Stimulated activated CD8-positive, alpha-beta memory T cell treated with anti-CD3 and anti-CD28 coated beads, Interleukin-7, amount 100 ng/mL, for 1 hour (primary cell): ENCODE data around the gene NEU3.
A peak's percentile ranks its signal among the peaks of the same experiment; 100 is the strongest.
"Not testable (repeated sequence)": the region's sequence is repeated elsewhere in the genome, so short reads cannot be mapped to it uniquely, and the experiment has no call there.

Experiments used
- DNase-seq, 2 donors: peaks; one replicate each; pipeline ENCODE4 v3.0.0-alpha.2; 2020; ENCODE audit warnings: low read depth in 2 of 2

The NEU3 gene

GRCh38 chr11:75029836-75030631 is 41.3 kb downstream of the NEU3 start:
- no peak for DNase-seq

- DNase-seq: no peak
Measured at GRCh38 chr11:75031224-75031753, 42.6 kb downstream of the NEU3 start.

DNA sequence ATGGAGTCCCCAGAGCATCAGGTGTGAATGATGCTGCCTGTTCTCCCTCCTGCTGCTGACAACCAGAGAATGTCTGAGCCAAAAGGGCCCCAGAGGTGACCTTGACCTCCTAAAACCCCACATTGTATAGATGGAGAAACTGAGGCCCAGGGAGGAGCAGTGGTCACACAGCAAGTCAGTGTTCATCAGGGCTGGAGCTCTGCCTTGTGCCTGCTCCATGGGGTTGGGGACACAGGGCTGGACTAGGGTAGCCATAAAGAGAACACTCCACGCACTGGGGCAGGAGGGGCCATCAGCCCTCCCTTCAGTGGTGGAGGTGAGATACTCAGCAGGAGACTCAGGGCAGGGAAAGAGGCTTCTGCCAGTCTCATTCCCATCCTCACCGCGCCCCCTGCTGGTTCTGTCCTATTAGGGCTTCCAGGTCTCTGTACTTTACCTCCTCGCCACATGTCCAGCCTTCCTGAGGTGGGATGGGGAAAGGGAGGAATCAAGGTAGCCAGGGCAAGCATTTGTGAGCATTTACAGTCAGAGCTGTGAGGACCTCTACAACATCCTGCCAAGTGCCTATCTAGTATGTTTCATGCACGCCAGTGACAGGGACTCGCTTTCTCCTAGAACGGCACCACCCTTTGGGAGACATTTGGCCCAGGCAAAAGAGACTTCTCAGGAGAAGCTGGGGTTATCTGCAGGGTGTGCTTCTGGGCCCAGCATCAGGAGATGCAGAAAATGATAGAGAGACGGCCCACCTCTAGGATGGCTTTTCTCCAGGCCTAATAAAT is 43.2 kb downstream of the NEU3 start:
- DNase-seq: peak in 1 of 2 donors; percentile 40

GRCh38 chr11:75032550-75032935 is 43.8 kb downstream of the NEU3 start:
- no peak for DNase-seq

DNA sequence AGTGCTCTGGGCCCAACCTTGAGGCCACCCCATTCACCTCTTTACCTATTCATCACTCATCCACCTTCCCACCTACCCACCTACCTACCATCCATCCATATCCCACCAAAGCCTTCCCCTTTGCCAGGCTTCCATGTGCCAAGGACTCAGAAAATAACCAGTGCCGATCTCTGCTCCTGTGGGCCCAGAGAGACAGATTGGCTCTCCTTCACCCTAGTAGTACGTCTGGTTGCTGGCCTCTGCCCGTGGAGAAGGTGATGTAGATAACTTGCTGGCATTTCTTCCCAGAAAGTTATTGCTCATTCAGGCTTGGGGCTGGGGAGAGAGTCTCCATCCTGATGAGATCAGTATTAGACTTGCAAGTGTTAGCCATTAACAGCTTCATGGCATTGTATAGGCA is 45.2 kb downstream of the NEU3 start:
- DNase-seq: no peak

DNA sequence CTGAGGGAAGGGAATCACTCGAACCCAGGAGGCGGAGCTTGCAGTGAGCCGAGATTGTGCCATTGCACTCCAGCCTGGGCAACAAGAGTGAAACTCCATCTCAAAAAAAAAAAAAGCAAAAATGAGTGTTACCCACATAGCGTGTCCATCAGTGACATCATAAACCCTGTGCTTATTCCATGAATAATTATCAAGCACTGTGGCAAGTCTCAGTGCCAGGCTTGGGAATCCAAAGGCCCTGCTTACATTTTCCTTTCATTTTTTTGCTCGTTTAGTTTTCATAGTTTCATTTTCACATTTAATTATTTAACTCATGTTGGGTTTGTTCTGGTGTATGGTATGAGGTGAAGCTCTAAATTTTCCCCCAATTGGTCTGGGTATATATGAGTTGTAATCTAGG is 46.5 kb downstream of the NEU3 start:
- DNase-seq: no peak

GRCh38 chr11:75035911-75036565 is 47.3 kb downstream of the NEU3 start:
- no peak for DNase-seq

GRCh38 chr11:75040167-75040770 is 51.5 kb downstream of the NEU3 start:
- no peak for DNase-seq

- DNase-seq: no peak
Measured at GRCh38 chr11:75041263-75041662, 52.5 kb downstream of the NEU3 start.

- not testable (repeated sequence) for DNase-seq
Measured at GRCh38 chr11:75041821-75042220, 53.1 kb downstream of the NEU3 start.

DNA sequence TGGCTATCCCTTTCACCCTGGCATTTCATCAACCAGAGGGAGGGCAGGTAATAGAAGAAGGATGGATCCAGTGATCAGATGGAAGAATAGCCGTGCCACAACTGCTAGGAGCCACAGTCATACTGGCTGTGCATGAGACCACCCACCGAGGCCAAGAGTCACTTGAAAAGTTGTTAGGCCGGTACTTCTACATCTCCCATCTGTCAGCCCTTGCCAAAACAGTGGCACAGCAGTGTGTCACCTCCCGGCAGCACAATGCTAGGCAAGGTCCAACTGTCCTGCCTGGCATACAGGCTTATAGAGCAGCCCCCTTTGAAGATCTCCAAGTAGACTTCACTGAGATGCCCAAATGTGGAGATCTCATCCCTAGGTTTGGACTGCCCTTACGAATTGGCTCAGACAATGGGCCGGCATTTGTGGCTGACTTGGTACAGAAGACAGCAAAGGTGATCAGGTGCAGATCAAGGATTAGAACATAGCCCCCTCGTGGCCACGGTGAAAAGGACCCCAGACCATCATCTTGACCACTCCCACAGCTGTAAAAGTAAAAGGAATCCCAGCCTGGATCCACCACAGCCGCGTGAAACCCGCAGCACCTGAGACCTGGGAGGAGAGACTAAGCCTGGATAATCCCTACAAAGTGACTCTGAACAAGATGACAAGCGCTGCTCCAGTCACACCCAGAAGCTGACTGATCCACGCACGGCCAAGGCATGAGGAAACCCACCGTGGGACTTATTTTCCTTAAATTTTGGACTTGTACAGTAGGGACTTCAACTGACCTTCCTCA is 55.8 kb downstream of the NEU3 start:
- DNase-seq: not testable (repeated sequence)

GRCh38 chr11:75046668-75047067 is 57.9 kb downstream of the NEU3 start:
- DNase-seq: not testable (repeated sequence)

DNA sequence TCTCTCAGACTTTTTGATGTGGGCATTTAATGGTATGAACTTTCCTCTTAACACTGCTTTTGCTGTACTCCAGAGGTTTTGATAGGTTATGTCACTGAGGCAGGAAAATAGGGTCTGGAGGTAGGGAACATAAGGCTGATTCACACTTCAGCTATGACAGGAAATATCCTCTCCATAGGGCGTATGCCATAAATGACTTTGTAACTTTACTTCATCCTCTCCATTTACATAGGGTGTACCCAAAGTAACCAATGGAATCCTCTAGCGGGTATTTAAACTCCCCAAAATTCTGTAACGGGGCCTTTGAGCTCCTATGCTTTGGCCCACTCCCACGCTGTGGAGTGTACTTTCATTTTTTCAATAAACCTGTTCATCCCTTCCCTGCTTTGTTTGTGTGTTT is 58.5 kb downstream of the NEU3 start:
- DNase-seq: no peak

GRCh38 chr11:75049501-75050266 is 61.0 kb downstream of the NEU3 start:
- not testable (repeated sequence) for DNase-seq

DNA sequence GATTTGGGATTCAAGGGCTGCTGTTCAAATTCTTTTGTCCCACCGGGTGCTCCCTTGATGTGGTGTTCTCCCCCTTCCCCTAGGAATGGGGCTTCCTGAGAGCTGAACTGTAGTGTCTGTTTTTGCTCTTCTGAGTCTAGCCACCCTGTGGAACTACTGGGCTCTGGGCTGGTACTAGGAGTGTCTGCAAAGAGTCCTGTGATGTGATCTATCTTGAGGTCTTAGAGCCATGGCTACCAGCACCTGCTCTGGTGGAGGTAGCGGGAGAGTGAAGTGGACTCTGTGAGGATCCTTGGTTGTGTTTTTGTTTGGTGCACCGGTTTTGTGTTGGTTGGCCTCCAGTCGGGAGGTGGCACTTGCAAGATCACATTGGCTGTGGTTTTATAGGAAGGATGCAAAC is 61.8 kb downstream of the NEU3 start:
- no peak for DNase-seq

DNA sequence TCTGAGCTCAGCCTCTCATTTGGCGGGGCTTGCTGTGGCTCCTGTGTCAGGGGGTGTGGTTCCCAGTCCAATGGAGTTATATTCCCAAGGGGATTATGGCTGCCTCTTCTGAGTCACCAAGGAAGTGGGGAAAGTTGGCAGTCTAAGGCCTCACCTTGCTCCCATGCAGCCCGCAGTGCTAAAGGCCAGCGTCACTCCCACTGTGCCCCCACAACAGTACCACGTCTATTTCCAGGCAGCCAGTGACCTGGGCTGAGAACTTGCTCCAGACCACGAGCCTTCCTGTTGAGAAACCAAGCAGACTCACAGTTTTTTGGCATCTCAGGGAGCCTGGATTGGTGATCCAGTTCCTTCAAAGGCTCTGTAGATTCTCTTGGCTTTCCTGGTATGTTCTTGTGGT is 62.3 kb downstream of the NEU3 start:
- DNase-seq: no peak

- DNase-seq: no peak
Measured at GRCh38 chr11:75052457-75052856, 63.7 kb downstream of the NEU3 start.

DNA sequence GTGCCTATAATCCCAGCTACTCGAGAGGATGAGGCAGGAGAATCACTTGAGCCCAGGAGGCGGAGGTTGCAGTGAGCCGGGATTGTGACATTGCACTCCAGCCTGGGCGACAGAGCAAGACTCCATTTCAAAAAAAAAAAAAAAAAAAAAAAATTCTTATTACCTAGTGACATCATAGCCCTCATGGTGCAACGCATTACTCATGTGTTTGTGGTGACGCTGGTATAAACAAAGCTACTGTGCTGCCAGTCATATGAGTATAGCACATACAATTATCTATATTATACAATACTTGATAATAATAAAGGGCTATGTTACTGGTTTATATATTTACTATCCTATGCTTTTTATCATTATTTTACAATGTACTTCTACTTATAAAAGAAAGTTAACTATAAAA is 66.8 kb downstream of the NEU3 start:
- DNase-seq: no peak

GRCh38 chr11:75056814-75057213 is 68.1 kb downstream of the NEU3 start:
- no peak for DNase-seq

GRCh38 chr11:75059299-75059698 is 70.6 kb downstream of the NEU3 start:
- DNase-seq: no peak
